ENCODE data around the gene EHMT1.
"Not testable (repeated sequence)": the region's sequence is repeated elsewhere in the genome, so short reads cannot be mapped to it uniquely, and the experiment has no call there.

The EHMT1 gene

DNA sequence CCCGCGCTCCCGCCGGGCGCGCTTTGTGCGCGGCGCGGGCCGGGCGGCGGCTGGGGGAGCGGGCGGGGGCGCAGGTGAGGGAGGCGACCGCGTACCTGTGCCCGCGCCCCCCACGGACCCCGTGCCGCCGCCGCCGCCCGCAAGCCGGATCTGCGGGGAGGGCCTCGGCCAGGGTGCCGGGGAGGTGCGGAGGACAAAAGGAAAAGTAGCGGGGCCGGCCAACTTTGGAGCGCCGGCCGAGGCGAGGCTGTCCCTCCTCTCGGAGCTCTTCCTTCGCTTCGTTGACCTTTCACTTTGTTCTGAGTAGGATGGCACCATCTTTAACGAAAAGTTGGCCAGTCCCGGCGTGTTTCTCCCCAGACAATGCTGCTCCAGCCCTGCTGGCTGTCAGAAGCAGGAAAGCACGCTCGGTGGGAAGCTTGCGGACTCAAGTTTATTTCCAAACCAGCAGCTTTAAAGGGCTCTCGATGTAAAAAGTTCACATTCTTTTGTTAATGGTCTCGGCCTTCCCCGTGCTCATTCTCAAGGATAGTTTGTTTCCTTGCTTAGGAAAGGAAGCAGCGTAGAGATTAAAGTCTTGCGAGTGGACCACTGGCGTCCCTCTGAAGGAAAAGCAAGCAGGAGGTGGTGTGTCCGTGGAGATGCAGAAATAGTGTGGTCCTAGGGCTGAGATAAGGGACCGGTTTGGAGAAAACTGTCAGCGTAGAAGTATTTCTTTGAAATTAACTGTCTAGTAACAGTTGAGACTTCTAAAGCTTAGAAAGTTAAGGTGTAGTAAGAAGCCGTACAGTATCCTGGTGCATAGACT, 639 bp downstream of the EHMT1 start:
- no peak for DNase-seq

- DNase-seq, result no peak
Observed at GRCh38 chr9:137620048-137620405, 1.2 kb downstream of the EHMT1 start.

- no peak for DNase-seq
Observed at GRCh38 chr9:137620581-137620980, 1.8 kb downstream of the EHMT1 start.

GRCh38 chr9:137621131-137621757, 2.4 kb downstream of the EHMT1 start:
- no peak for DNase-seq

DNA sequence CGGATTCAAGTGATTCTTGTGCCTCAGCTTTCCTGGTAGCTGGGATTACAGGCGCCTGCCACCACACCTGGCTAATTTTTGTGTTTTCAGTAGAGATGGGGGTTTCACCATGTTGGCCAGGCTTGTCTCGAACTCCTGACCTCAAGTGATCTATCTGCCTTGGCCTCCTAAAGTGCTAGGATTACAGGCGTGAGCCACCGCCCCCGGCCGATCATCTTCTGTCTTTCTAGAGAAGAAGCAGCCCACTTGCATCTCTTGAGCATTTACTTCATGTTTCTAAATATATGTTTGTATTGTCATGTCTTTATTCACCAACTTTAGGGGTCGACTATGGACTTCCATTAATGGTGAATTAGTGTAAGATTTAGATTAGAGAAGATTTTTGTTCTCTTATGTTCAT, 3.4 kb downstream of the EHMT1 start:
- DNase-seq, result not testable (repeated sequence)

DNA sequence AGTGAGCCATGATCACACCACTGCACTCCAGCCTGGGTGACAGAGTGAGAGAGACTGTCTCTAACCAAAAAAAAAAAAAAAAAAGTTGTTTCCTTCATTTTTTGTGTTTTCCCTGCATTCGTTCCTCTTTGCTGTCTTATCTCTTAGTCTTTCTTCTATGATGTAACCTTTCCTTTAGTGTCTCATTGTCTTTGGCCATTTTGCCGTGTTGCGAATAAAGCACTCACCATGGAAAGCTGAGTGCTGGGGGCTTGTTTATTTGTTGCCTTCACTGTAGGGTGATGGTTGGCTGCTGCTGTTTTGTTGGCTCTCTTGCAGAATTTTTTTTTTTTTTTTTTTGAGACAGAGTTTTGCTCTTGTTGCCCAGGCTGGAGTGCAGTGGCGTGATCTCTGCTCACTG, 7.7 kb downstream of the EHMT1 start:
- no peak for DNase-seq

GRCh38 chr9:137627406-137627805, 8.6 kb downstream of the EHMT1 start:
- DNase-seq, result not testable (repeated sequence)

GRCh38 chr9:137630126-137630525, 11.3 kb downstream of the EHMT1 start:
- DNase-seq, result no peak

GRCh38 chr9:137630679-137631078, 11.9 kb downstream of the EHMT1 start:
- DNase-seq, result no peak

DNA sequence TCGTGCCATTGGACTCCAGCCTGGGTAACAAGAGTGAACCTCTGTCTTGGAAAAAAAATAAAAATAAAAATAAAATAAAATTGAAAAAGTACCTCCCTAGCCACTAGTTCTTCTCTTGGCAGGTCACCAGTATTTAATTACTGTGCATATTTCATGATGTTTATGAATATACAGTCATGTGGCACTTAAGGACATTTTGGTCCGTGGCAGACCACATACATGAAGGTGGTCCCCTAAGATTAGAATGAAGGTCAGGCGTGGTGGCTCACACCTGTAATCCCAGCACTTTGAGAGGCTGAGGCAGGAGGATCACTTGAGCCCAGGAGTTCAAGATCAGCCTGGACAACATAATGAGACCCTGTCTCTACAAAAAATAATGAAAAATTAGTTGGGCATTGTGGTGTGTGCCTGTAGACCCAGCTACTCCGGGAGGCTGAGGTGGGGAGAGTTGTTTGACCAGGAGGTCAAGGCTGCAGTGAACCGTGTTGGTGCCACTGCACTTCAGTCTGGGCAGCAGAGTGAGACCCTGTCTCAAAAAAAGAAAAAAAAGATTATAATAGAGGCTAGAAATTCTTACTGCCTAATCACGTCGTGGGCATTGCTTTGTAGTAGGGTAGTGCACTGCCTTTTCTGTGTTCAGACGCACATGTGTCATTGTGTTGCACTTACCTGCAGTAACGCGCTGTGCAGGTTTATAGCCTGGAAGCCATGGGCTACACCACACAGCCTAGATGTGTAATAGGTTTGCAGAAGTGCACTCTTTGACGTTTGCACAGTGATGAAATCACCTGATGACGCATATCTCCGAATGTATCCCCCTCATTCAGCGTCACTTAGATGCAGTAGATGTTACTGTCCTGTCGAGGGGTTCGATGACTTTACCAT, 12.8 kb downstream of the EHMT1 start:
- no peak for DNase-seq

DNA sequence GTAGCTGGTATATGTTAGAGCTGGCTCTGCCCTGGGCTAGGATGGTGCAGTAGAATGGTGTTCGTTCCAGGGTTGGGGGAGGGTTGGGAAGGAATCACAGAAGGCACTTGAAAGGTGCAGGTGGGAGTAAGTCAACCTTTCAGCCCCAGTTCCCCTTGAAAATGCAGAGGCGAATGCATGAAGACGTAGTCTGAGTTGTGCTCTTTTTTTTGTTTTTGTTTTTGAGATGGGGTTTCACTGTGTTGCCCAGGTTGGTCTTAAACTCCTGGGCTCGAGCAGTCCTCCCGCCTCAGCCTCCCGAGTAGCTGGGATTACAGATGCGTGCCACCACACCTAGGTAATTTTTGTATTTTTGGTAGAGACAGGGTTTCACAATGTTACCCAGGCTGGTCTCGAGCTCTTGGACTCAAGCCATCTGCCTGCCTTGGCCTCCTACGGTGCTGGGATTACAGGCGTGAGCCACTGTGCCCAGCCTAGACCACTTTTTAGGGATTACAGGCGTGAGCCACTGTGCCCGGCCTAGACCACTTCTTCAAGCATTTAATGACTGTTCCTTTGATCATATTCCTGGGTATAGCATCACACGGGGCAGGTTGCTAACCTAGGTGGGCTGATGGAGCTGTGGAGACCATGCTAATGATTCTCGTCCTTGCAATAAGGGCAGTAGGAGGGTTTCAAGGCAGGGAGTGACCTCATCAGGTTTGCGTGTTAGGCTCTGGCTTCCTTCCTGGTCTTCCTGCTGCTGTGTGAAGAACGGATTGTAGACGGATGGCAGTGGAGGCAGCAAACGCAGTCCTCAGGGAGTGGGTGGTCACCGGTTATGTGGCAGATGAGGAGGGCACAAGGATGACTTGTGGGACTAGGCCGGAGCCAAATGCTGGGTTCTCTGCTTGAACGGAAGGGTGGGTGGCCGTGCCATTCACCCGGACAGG, 13.7 kb downstream of the EHMT1 start:
- no peak for DNase-seq

GRCh38 chr9:137634016-137634415, 15.2 kb downstream of the EHMT1 start:
- DNase-seq, result no peak

DNA sequence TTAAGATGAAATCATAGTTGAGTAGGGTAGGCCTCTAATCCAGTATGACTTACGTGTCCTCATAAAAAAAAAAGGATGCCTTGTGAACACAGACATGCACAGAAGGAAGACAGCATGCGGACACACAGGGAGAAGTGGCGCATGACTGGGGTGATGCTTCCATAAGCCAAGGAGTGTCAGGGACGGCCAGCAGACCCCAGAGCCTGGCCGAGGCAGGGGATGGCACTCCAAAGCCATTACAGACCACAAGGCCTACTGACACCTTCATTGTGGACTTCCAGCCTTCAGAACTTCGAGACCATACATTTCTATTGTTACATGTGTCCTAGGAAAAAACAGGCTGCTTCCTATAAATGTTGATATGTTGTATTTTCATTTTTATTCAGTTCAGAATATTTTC, 19.9 kb downstream of the EHMT1 start:
- no peak for DNase-seq

DNA sequence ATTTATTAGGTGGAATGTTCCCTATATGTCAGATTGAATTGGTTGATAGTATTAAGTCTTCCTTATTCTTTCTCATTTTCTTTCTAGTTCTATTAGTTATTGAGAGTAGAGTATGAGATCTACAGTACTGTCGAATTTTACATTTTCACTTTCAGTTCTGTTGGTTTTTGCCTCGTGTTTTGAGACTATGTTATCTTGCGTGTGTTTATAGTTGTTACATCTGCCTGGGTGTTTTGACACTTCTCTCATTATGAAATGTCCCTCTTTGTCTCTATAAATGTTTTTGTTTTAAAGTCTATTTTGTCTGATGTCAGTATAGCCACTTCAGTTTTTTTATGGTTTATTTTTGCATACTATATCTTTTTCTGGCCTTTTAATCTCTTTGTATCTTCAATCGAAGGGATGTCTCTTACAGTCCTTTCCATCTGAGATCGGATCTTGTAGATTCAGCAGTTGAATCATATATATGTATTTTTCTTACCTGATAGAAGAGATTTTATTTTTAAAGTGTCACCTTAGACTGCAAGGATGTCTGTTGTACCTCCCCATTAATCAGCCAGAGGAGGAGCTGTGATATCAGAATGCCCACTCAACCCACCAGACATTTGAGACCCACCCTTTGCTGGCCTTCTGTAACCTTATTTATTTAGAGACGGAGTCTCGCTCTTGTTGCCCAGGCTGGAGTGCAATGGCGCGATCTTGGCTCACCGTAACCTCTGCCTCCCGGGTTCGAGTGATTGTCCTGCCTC, 20.7 kb downstream of the EHMT1 start:
- DNase-seq, result no peak

DNA sequence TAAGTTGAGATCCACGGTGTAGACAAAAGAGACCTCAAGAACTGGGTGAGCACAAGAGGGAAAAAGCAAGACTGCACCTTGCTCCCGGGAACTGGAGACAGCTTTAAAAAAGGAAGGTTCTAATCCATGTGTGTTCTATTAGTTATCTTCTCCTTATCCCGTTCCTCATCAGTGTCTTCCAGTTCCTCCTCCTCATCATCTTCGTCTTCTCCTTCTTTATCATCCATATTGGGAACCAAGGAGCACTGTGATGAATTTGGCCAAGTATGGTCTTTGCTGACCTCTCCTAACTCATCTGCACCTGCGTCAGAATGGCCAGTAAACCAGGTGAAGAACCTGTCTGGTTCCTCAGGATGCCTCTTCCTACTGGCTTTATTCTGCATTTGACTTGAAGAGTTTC, 22.1 kb downstream of the EHMT1 start:
- DNase-seq, result no peak

- DNase-seq, result no peak
Observed at GRCh38 chr9:137642118-137642601, 23.4 kb downstream of the EHMT1 start.

- DNase-seq, result no peak
Observed at GRCh38 chr9:137642892-137643291, 24.1 kb downstream of the EHMT1 start.

DNA sequence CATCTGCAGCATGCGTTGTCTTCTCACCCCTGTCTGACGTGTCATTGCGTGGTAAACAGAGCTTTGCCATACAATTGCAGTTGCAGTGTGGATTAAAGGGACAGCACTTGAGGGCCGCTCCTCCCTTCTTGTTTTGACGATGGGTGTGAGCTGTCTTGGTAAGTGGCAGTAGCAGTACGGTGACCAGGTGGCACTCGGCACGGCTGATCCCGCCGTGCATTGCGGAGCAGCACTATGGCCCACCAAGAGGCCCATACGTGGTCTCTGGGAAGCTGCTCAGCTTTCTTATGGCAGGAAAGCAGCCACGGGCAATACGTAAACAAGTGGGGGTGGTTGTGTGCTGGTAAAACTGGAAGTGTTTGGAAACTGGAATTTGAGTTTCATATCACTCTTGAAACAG, 25.1 kb downstream of the EHMT1 start:
- DNase-seq, result no peak

GRCh38 chr9:137645211-137645610, 26.4 kb downstream of the EHMT1 start:
- DNase-seq, result peak; percentile 83

DNA sequence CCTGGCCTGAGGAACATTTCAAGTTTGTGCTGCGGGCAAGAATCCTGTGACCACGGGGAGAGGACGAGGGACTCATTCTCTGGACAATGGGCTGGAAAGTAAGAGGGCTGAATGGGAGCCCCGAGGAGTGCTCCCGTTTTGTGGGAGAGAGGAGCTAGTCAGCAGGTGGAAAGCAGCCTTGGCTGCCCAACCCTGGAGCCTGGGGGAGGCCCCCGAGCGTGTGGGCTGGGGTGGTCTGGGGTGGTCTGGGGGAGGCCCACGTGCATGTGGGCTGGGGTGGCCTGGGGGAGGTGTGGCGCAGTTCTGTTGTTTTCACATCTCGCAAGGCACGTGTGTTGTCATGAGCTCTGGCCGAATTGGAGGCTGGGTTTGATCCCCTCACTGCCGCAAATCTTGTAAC, 27.5 kb downstream of the EHMT1 start:
- DNase-seq, result no peak

GRCh38 chr9:137647096-137647714, 28.4 kb downstream of the EHMT1 start:
- no peak for DNase-seq
